Activated CD4-positive, CD25-positive, alpha-beta regulatory T cell treated with anti-CD3 and anti-CD28 coated beads, Interleukin-2, amount 50 U/mL, for 72 hours (primary cell): ENCODE measurements around the gene LGALS3BP.

ENCODE experiments used
- DNase-seq: peaks from one replicate; pipeline ENCODE4 v3.0.0; 2021

LGALS3BP gene

GRCh38 chr17:78935419-78936323, 44.1 kb downstream of the LGALS3BP start:
- DNase-seq, result no peak

GRCh38 chr17:78934681-78935418, 44.9 kb downstream of the LGALS3BP start:
- no peak for DNase-seq

GRCh38 chr17:78933959-78934568, 45.7 kb downstream of the LGALS3BP start:
- DNase-seq, result no peak

GRCh38 chr17:78933025-78933958, 46.4 kb downstream of the LGALS3BP start:
- no peak for DNase-seq

- DNase-seq, result no peak
Measured at GRCh38 chr17:78929908-78930775, 49.6 kb downstream of the LGALS3BP start.

- no peak for DNase-seq
Measured at GRCh38 chr17:78925662-78926555, 53.8 kb downstream of the LGALS3BP start.

- peak; percentile 53 for DNase-seq
Measured at GRCh38 chr17:78925234-78925633, 54.5 kb downstream of the LGALS3BP start, which contains the start of gene TIMP2. Gene TIMP2 (minus strand): TSS chr17:78925387. CDS start chr17:78925088, 299 bp downstream.

- DNase-seq, result no peak
Measured at GRCh38 chr17:78924481-78925151, 55.1 kb downstream of the LGALS3BP start.

GRCh38 chr17:78923660-78924453, 55.9 kb downstream of the LGALS3BP start:
- peak; percentile 58 for DNase-seq

GRCh38 chr17:78922816-78923498, 56.8 kb downstream of the LGALS3BP start:
- no peak for DNase-seq

GRCh38 chr17:78921437-78921971, 58.2 kb downstream of the LGALS3BP start:
- no peak for DNase-seq
